Activated CD4-positive, CD25-positive, alpha-beta regulatory T cell treated with anti-CD3 and anti-CD28 coated beads, Interleukin-2, amount 50 U/mL, for 16 hours (primary cell): ENCODE results near the gene PRKAR2B.
"Not testable (repeated sequence)": the region's sequence is repeated elsewhere in the genome, so short reads cannot be mapped to it uniquely, and the experiment has no call there.

Experiments
- DNase-seq: peaks from one replicate; pipeline ENCODE4 v3.0.0-alpha.2; 2020; ENCODE audit warnings: low read depth, low spot score

The PRKAR2B gene

GRCh38 chr7:107047902-107048782 lies 3.6 kb downstream of the PRKAR2B start:
- DNase-seq, result no peak

- DNase-seq, result no peak
These were observed 4.4 kb downstream of the PRKAR2B start for GRCh38 chr7:107048783-107049418.

GRCh38 chr7:107049480-107049879 lies 5.0 kb downstream of the PRKAR2B start:
- no peak for DNase-seq

- DNase-seq, result no peak
These were observed 5.5 kb downstream of the PRKAR2B start for GRCh38 chr7:107049971-107050532.

GRCh38 chr7:107051376-107051775 lies 6.9 kb downstream of the PRKAR2B start:
- DNase-seq, result no peak

- DNase-seq, result not testable (repeated sequence)
These were observed 10.5 kb downstream of the PRKAR2B start for GRCh38 chr7:107054965-107055364.

GRCh38 chr7:107056058-107056457 lies 11.6 kb downstream of the PRKAR2B start:
- DNase-seq, result not testable (repeated sequence)

- DNase-seq, result no peak
These were observed 12.4 kb downstream of the PRKAR2B start for GRCh38 chr7:107056728-107057473.

GRCh38 chr7:107057474-107057833 lies 12.9 kb downstream of the PRKAR2B start:
- DNase-seq, result no peak

GRCh38 chr7:107059468-107059867 lies 15.0 kb downstream of the PRKAR2B start:
- DNase-seq, result no peak

GRCh38 chr7:107063245-107064120 lies 19.0 kb downstream of the PRKAR2B start:
- DNase-seq, result no peak

- DNase-seq, result no peak
These were observed 19.8 kb downstream of the PRKAR2B start for GRCh38 chr7:107064255-107064654.

GRCh38 chr7:107065929-107066247 lies 21.4 kb downstream of the PRKAR2B start:
- no peak for DNase-seq

- DNase-seq, result no peak
These were observed 23.7 kb downstream of the PRKAR2B start for GRCh38 chr7:107068156-107068555.

- no peak for DNase-seq
These were observed 25.0 kb downstream of the PRKAR2B start for GRCh38 chr7:107069457-107069856.

GRCh38 chr7:107070710-107071109 lies 26.2 kb downstream of the PRKAR2B start:
- no peak for DNase-seq

- no peak for DNase-seq
These were observed 26.6 kb downstream of the PRKAR2B start for GRCh38 chr7:107071129-107071528.

- no peak for DNase-seq
These were observed 27.6 kb downstream of the PRKAR2B start for GRCh38 chr7:107072133-107072532.

GRCh38 chr7:107075863-107076574 lies 31.5 kb downstream of the PRKAR2B start:
- DNase-seq, result no peak
